Measurements from ENCODE around the gene E2F6. TPM values are rescaled to one million over a fixed set of nuclear protein-coding genes. Genes with fewer than 3 reads are reported as not detected.

Gene E2F6, protein sequence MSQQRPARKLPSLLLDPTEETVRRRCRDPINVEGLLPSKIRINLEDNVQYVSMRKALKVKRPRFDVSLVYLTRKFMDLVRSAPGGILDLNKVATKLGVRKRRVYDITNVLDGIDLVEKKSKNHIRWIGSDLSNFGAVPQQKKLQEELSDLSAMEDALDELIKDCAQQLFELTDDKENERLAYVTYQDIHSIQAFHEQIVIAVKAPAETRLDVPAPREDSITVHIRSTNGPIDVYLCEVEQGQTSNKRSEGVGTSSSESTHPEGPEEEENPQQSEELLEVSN
- 10 to 100 TPM; 21.8 to 23.7 (median 23.2) TPM for total RNA-seq

DNA sequence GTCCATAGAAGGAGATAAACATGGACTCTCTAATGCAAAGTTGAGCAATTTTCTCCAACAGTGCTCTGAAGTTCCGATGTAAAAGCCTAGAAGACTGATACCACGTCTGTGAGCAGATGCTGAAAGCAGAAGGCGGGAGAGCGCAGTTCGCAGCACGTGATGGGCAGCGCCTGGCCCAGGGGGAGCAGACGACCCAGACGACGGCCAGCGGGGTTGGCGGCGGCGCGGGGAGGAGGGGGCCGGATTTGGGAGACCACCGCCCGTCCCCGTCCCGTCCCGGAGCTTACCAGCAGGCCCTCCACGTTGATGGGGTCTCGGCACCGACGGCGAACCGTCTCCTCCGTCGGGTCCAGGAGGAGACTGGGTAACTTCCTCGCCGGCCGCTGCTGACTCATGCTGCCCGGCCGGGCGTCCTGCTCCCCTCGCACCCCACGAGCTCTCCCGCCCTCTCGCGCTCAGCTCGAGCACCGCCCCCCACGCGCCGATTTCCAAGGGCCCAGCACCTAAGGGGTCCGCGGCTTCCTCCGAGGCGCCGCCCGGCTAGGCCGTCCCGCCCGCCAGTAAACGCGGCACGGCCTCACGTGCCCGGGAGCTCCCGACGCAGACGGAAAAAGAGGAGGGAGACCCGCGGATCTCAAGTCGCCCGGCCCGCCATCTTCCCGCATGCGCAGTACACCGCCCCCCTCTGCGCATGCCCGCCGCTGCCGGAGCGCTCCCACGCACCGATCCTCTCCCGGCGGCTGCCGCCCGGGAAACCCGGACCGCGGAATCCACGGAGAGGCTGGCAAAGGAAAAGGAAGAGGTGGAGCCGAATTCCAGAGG, at the start of gene E2F6:
Gene E2F6, minus strand, starts transcription at position 677 of the 822 bp plus-strand sequence. Its CDS starts 282 bp downstream, at position 395.
- Mint-ChIP-seq H3K9me3 (no peaks in the 10 kb centered on the region), H3K4me1 (ENCODE audit: low read depth) (peaks cover 37% of the 10 kb centered on the region), H3K27me3 (ENCODE audit: low read depth) (no peaks in the 10 kb centered on the region), H3K4me3 (peak within 1 kb of the TSS; percentile 91), H3K36me3 (ENCODE audit: insufficient read depth) (peaks cover 4% of the 10 kb centered on the region)
- ATAC-seq, result peak; percentile 74 to 80
- peak; percentile 80 for DNase-seq

DNA sequence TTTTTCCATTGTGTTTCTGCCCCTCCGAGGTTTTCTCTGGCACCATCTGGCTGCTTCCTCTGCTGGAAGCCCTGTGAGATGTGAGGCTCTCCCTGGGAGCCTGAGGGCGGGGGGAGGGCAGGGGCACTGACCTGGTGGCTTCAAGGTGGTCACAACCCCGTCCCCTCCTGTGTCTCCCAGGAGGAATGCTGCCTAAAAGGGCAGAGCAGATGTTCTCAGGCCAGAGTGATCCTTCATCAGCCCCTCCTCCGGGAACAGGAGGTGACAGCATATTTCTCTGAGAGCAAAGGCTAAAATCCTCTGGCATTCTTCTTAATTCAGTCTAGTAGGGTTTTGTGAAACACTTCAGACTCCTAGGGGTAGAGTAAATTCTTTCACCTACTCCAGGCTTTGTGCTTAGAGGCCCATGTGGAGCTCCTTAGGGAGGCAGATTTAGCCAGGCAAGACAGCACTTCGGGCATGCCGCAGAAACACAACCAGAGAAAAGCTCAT, 49.6 kb upstream of the E2F6 start:
- no peak for ATAC-seq

DNA sequence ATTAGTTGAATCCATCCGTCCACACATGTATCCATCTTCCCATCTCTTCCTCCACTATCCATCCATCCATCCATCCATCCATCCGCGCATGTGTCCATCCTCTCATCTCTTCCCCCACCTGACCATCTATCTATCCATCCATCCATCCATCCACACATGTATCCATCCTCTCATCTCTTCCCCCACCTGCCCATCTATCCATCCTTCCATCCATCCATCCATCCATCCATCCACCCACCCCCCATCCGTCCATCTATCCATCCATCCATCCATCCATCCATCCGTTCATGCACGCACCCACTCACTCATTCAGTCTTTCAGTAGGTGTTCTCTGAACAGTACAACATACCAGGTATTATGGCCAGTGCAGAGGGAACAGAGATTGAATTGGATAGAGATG, 48.9 kb upstream of the E2F6 start:
- ATAC-seq, result no peak
- Mint-ChIP-seq H3K27me3 (ENCODE audit: low read depth) (peaks cover 12% of the 10 kb centered on the region), H3K4me3 (no peak overlapping the region), H3K9me3 (no peaks in the 10 kb centered on the region), H3K4me1 (ENCODE audit: low read depth) (no peaks in the 10 kb centered on the region), H3K36me3 (ENCODE audit: insufficient read depth) (no peaks in the 10 kb centered on the region)
- no peak for DNase-seq

More for the DNA sequence above, 49.6 kb upstream of the E2F6 start:
- no peak overlapping the region for H3K4me3 Mint-ChIP-seq
- no peaks in the 10 kb centered on the region for H3K36me3 Mint-ChIP-seq (ENCODE audit: insufficient read depth)
- no peaks in the 10 kb centered on the region for H3K9me3 Mint-ChIP-seq
- H3K4me1 Mint-ChIP-seq (ENCODE audit: low read depth), result no peaks in the 10 kb centered on the region
- DNase-seq, result no peak
- peaks cover 12% of the 10 kb centered on the region for H3K27me3 Mint-ChIP-seq (ENCODE audit: low read depth)

DNA sequence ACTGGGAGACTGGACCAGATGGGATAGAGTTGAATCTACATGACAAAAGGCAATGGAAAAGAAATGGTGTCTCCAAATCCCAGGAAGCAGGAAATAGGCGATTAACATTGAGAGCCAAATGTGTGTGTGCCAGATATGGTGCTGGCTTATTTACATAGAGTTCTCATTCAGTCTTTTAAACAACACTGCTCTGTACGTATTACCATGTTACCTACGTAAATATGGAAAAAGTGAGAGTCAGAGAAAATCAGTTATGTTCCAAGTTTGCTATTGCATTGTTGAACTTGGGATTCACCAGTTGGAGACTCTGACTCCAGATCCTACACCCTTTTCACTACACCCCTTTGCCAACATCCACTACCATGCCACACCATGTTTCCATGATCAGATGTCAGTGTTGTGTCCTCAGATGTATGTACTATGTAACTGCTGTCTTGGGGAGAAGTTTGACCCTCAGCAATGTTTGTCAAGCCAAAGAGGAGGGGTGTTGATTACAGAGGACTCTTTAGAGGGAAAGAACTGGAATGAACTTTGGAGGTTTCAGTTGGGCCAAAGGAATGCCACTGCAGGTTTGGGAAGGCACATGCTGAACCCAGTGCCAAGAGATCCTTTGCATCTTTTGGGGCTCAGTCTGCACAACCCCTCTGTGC, 48.2 kb upstream of the E2F6 start:
- DNase-seq, result no peak
- H3K4me3 Mint-ChIP-seq, result no peak overlapping the region
- H3K4me1 Mint-ChIP-seq (ENCODE audit: low read depth), result no peaks in the 10 kb centered on the region

DNA sequence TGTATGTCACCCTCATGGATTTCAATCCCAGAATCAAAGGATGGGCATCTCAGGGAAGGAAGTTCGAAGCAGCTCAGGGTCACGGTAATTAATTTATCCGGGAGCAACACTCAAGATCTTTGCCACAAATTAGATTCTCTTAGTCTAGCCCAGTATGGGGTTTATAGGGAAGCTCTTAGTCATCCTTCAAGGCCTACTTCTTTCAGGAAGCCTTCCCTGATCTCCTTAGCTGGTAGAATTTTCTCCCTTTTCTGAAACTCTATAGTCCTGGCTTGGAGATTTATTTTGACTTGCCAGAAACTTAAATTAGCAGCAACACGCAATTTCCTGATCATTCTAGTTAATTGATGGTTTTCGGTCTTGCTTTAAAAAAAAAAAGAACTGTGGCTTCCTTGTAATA, 47.4 kb upstream of the E2F6 start:
- H3K4me1 Mint-ChIP-seq (ENCODE audit: low read depth), result no peaks in the 10 kb centered on the region
- H3K36me3 Mint-ChIP-seq (ENCODE audit: insufficient read depth), result no peaks in the 10 kb centered on the region
- peaks cover 12% of the 10 kb centered on the region for H3K27me3 Mint-ChIP-seq (ENCODE audit: low read depth)
- DNase-seq (no peak), ATAC-seq (no peak)
- H3K9me3 Mint-ChIP-seq, result no peaks in the 10 kb centered on the region
- H3K4me3 Mint-ChIP-seq, result no peak overlapping the region

More for the DNA sequence above, 48.2 kb upstream of the E2F6 start:
- no peak for ATAC-seq
- Mint-ChIP-seq H3K27me3 (ENCODE audit: low read depth) (peaks cover 12% of the 10 kb centered on the region), H3K9me3 (no peaks in the 10 kb centered on the region), H3K36me3 (ENCODE audit: insufficient read depth) (no peaks in the 10 kb centered on the region)

DNA sequence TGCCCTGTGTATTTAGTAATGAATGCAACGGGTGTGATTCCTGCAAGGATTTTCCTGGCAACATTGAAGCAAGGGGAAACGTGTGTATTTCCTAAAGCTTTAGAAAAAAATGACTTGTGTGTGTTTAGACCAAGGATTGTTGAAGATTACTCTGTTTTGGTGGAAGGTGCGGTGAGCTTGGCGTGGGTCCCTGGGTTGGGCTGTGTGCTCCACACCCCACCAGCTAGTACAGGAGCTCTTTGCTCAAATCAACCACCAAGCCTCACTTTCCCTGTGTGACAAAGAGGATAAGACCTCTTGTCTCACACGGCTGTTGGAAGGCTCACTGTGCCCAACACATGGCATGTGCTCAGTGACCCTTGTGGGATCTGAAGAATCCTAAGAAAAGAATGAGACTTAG, 46.5 kb upstream of the E2F6 start:
- H3K9me3 Mint-ChIP-seq, result no peaks in the 10 kb centered on the region
- H3K36me3 Mint-ChIP-seq (ENCODE audit: insufficient read depth), result no peaks in the 10 kb centered on the region
- no peak for DNase-seq
- ATAC-seq, result no peak
- H3K27me3 Mint-ChIP-seq (ENCODE audit: low read depth), result peaks cover 9% of the 10 kb centered on the region
- H3K4me1 Mint-ChIP-seq (ENCODE audit: low read depth), result no peaks in the 10 kb centered on the region
- no peak overlapping the region for H3K4me3 Mint-ChIP-seq

DNA sequence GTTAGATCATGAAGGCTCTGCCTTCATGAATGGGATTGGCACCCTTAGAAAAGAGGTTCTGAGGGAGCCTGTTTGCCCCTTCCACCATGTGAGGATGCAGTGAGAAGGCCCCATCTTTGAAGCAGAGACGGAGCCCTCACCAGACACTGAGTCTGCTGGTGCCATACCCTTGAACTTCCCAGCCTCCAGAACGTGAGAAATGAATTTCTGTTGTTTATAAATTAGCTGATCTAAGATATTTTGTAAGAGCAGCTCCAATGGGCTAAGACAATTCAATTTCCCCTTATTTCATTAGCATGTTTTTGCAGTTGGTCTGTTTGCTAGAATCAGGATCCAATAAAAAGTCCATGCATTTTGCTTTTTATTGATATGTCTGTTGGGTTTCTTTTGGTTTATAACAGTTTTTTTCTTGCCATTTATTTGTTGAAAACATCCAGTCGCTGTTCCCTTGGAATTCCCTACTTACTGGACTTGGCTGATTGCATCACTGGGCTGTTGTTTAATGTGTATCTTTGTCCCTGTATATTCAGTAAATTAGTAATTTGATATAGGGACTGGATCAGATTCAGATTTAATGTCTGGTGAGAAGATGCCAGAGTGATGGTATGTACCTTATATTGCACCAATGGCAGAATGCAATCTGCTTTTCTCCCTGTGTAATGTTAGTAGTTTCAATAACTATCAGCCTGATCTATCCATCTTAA, 43.8 kb upstream of the E2F6 start:
- no peaks in the 10 kb centered on the region for H3K36me3 Mint-ChIP-seq (ENCODE audit: insufficient read depth)
- H3K4me1 Mint-ChIP-seq (ENCODE audit: low read depth), result no peaks in the 10 kb centered on the region
- no peak overlapping the region for H3K4me3 Mint-ChIP-seq
- ATAC-seq, result no peak
- H3K27me3 Mint-ChIP-seq (ENCODE audit: low read depth), result peaks cover 15% of the 10 kb centered on the region
- no peaks in the 10 kb centered on the region for H3K9me3 Mint-ChIP-seq
- no peak for DNase-seq

DNA sequence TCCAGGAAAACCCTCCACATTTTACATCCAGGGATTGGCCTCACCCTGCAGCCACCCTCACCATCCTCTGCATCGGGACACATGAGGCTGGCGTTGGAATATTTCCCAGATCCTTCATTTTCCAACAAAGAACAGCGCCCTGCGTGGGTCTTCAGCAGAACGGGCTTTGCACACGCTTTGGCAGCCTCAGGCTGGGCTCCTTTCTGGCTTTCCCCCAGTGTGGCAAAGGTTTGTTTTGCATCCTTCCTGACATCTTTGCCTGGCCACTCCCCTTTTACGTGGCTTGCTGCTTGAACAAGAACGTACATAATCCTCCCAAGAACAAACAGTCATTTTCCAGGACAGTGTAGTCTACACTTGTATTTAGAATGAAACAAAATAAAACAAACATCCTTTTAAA, 42.3 kb upstream of the E2F6 start:
- H3K36me3 Mint-ChIP-seq (ENCODE audit: insufficient read depth), result no peaks in the 10 kb centered on the region
- ATAC-seq, result no peak
- H3K9me3 Mint-ChIP-seq, result no peaks in the 10 kb centered on the region

DNA sequence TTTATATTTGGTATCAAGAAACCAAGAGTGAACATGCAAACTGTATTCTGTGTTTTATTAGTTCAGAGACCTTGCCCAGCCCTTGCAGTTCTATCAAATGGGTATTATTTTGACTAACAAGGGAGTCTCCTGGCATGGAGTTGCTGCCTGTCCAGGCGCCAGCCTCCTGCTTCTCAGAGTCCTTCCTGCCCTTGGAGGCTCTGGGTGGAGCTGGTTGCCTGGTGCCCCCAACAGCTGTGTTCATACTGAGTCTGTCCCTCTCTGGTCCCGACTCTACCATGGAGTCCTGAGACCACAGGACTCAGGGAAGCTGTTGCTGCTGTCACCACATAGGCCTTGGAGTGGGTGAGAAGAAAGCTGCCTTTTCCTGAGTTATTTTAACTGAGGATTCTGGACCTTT, 41.6 kb upstream of the E2F6 start:
- no peaks in the 10 kb centered on the region for H3K36me3 Mint-ChIP-seq (ENCODE audit: insufficient read depth)
- H3K9me3 Mint-ChIP-seq, result no peaks in the 10 kb centered on the region
- no peak overlapping the region for H3K4me3 Mint-ChIP-seq
- H3K4me1 Mint-ChIP-seq (ENCODE audit: low read depth), result no peaks in the 10 kb centered on the region
- ATAC-seq, result no peak
- DNase-seq, result no peak
- H3K27me3 Mint-ChIP-seq (ENCODE audit: low read depth), result peaks cover 18% of the 10 kb centered on the region

More for the DNA sequence above, 42.3 kb upstream of the E2F6 start:
- H3K4me1 Mint-ChIP-seq (ENCODE audit: low read depth), result no peaks in the 10 kb centered on the region
- no peak overlapping the region for H3K4me3 Mint-ChIP-seq
- no peak for DNase-seq
- H3K27me3 Mint-ChIP-seq (ENCODE audit: low read depth), result peaks cover 15% of the 10 kb centered on the region

DNA sequence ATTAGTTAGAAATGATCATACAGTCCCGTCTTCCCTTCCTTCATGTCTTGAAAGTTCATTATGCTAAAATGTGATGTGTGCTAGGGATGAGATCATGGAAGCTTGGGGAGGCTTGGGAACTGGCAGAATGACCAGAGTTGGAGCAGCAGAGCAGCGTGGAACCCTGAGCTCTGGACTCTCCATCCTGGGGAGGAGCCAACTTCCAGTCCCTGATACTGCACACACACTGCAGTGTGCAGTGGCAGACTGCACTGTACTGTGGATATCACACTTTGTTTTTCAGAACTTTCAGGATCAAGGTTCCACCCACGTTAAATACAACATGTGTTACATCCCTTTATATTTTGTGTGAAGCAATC, 40.6 kb upstream of the E2F6 start:
- H3K36me3 Mint-ChIP-seq (ENCODE audit: insufficient read depth), result no peaks in the 10 kb centered on the region
- peaks cover 18% of the 10 kb centered on the region for H3K27me3 Mint-ChIP-seq (ENCODE audit: low read depth)
- ATAC-seq, result no peak
- DNase-seq, result no peak
- no peaks in the 10 kb centered on the region for H3K4me1 Mint-ChIP-seq (ENCODE audit: low read depth)
- no peaks in the 10 kb centered on the region for H3K9me3 Mint-ChIP-seq
- no peak overlapping the region for H3K4me3 Mint-ChIP-seq

DNA sequence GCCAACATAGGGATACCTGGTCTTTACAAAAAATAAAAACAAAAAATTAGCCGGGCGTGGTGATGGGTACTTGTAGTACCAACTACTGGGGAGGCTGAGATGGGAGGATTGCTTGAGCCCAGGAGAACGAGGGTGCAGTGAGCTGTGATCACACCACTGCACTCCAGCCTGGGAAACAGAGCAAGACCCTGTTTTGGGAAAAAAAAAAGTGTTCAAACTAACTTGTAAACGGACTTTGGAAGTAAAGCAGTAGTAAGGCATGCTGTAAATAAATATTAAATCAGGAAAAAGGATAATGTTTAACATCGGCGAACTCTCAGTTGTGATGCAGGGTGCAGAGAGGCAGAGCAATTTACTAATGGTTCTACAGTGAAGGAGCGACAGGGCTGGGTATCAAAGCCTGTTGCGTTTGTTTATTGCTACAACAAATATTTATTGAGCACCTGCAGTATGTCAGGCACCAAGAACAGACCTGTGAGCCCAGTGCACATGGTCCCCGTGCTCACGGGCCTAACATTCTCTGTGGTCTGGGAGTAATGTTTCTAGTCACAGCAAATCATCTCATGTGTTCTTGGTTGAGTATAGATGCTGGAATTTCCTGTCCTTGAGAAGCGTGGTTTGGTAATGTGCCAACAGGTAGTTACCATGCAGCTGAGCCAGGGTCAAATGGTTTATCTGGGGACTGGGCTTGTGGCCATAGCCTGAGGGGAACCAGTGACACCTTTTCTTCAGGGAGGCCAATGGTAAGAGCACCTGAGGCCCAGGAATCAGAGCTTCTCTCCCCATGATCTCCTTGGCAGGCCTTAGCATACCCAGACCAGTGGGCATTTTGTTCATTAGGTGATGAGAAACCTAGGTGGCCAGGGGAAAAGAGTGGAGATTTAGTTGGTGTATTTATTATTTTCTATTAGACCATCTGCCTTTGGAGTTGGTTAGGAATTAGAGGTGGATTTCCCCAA, 40.0 kb upstream of the E2F6 start:
- H3K27me3 Mint-ChIP-seq (ENCODE audit: low read depth), result peaks cover 12% of the 10 kb centered on the region
- no peak overlapping the region for H3K4me3 Mint-ChIP-seq
- no peaks in the 10 kb centered on the region for H3K4me1 Mint-ChIP-seq (ENCODE audit: low read depth)
- no peaks in the 10 kb centered on the region for H3K9me3 Mint-ChIP-seq
- DNase-seq (no peak), ATAC-seq (no peak)
- no peaks in the 10 kb centered on the region for H3K36me3 Mint-ChIP-seq (ENCODE audit: insufficient read depth)

DNA sequence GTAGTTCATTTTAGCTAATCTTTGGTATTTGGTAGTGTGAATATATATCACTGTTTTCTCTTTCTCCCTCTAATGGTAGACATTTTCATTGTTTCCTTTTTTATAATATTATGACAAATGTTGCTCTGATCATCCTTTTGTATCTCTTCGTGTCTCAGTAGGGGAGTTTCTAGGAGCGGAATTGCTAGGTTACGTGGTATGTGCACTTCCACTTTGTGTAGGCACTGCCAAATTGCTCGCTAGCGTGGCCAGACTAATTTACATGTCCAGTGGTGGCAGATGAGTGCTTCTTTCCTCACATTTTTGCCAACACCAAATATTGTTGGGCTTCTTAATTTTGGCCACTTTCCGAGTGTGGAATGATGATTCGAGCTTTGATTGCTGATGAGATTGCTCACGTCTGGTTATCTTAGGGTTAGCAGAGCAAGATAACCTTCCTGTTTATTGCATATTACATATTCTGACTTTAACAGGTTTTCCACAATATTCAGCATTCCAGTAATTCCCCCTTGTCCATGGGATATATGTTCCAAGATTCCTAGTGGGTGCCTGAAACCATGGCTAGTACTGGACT, 37.5 kb upstream of the E2F6 start:
- DNase-seq (no peak), ATAC-seq (no peak)
- peaks cover 14% of the 10 kb centered on the region for H3K27me3 Mint-ChIP-seq (ENCODE audit: low read depth)
- H3K4me3 Mint-ChIP-seq, result no peak overlapping the region
- no peaks in the 10 kb centered on the region for H3K36me3 Mint-ChIP-seq (ENCODE audit: insufficient read depth)
- no peaks in the 10 kb centered on the region for H3K9me3 Mint-ChIP-seq
- no peaks in the 10 kb centered on the region for H3K4me1 Mint-ChIP-seq (ENCODE audit: low read depth)

DNA sequence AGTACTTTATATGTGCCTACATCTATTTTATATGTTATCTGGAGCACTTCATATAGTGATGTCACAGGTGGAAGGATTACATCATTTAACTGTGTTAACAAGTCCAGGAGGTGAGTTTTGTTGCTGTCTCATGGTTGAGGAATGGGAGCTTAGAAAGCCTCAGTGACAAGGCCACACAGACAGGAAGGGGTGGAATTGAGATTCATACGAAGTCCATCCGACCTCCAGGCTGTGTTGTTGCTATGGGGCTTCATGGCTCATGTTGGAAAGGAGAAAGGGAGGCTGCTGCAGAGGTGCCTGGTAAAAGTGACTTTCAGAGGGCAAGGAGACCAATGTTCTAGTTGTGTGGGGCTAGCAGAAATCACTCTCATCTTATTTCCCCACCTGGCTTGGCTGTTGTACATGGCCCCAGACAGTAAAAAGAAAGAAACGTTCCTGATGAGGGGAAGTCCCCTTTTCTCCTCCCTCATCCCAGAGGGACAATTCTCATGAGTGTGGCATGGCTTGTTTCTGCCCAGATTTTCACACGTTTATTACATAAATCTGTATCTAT, 36.9 kb upstream of the E2F6 start:
- ATAC-seq (no peak), DNase-seq (no peak)
- no peaks in the 10 kb centered on the region for H3K4me1 Mint-ChIP-seq (ENCODE audit: low read depth)
- H3K27me3 Mint-ChIP-seq (ENCODE audit: low read depth), result peaks cover 16% of the 10 kb centered on the region
- H3K9me3 Mint-ChIP-seq, result no peaks in the 10 kb centered on the region
- no peak overlapping the region for H3K4me3 Mint-ChIP-seq
- no peaks in the 10 kb centered on the region for H3K36me3 Mint-ChIP-seq (ENCODE audit: insufficient read depth)

Measured in activated T-cell treated with anti-CD3 and anti-CD28 coated beads, Interleukin-2, amount 50 U/mL, for 4 hours (primary cell).